Lung (tissue), 12 donors: ENCODE data around the gene ADARB1. TPM values are rescaled to one million over a fixed set of nuclear protein-coding genes. Genes with fewer than 3 reads are reported as not detected.

Experiments used
- ATAC-seq: fragments of 200-7000 bp; cut with Tn5 transposase; one replicate; pipeline ENCODE4 v1.9.1; 2020; ENCODE audit warnings: moderate number of reproducible peaks; ENCODE audit not compliant: insufficient read depth, low FRiP score
- DNase-seq, 3 donors: peaks; one replicate each; pipeline ENCODE4 v3.0.0-alpha.2; 2013 to 2017
- H3K27ac ChIP-seq, 2 donors: one replicate each; pipeline ENCODE4 v1.5.1; 2013; ENCODE audit warnings: mild to moderate bottlenecking in 2 of 2, moderate library complexity in 2 of 2, control low read depth in 1 of 2, inconsistent platforms in 1 of 2, low read depth in 1 of 2, low read length in 1 of 2
- H3K27me3 ChIP-seq, 3 donors: one replicate each; pipeline ENCODE4 v1.5.1; 2013; ENCODE audit warnings: low read length in 2 of 3; ENCODE audit not compliant: control insufficient read depth in 3 of 3, insufficient read depth in 3 of 3
- H3K36me3 ChIP-seq, 4 donors: one replicate each; pipeline ENCODE4 v1.5.1; 2013; ENCODE audit warnings: low read length in 4 of 4, mild to moderate bottlenecking in 1 of 4, moderate library complexity in 1 of 4; ENCODE audit not compliant: control insufficient read depth in 4 of 4, insufficient read depth in 4 of 4
- H3K4me1 ChIP-seq, 5 donors: one replicate each; pipeline ENCODE4 v1.5.1; 2013; ENCODE audit warnings: low read length in 5 of 5, mild to moderate bottlenecking in 2 of 5, moderate library complexity in 1 of 5; ENCODE audit not compliant: control insufficient read depth in 5 of 5, insufficient read depth in 5 of 5
- H3K4me3 ChIP-seq: one replicate; pipeline ENCODE4 v1.5.1; 2013; ENCODE audit warnings: mild to moderate bottlenecking, control low read depth, moderate library complexity
- H3K9ac ChIP-seq, 2 donors: one replicate each; pipeline ENCODE4 v1.5.1; 2013; ENCODE audit warnings: low read length in 2 of 2, control low read depth in 1 of 2; ENCODE audit not compliant: insufficient read depth in 1 of 2
- H3K9me3 ChIP-seq, 4 donors: one replicate each; pipeline ENCODE4 v1.5.1; 2013; ENCODE audit warnings: low read length in 3 of 4, mild to moderate bottlenecking in 1 of 4, moderate library complexity in 1 of 4; ENCODE audit not compliant: control insufficient read depth in 4 of 4, insufficient read depth in 3 of 4
- CTCF ChIP-seq: IDR thresholded peaks from 2 replicates; pipeline ENCODE4 v1.5.1; 2012; ENCODE audit warnings: mild to moderate bottlenecking; ENCODE audit errors: control extremely low read depth, extremely low read depth
- WGBS, 2 donors: extraction: QIAGEN DNeasy Blood & Tissue Kit; methylation state at CpG; one replicate each; pipeline ENCODE4 v1.1.7; 2013; 5-methylcytosine and 5-hydroxymethylcytosine counted together
- polyA plus RNA-seq, 2 donors: library from polyadenylated mRNA; stranded (reverse); fragments of 200-250 nt; gene quantifications; one replicate each; pipeline ENCODE4 v1.2.1, GENCODE V29; 2013
- total RNA-seq, 2 donors: library from RNA; depleted of rRNA in 1 of 2; stranded (reverse); fragments of >200 nt in 1 of 2; gene quantifications; one replicate each; pipeline ENCODE4 v1.2.1, GENCODE V29; 2014 to 2021
- donor health status: control.
- donor health status: control.
- donor health status: Bipolar disorder and iron deficiency.
- donor health status: healthy.
- donor health status: DM: yes; HTN: yes; CAD: no.

Gene ADARB1
- total and polyA plus RNA-seq, 4 donors, result 13.4 to 47.7 (median 32.6) TPM

GRCh38 chr21:45123440-45123839 is 49.1 kb downstream of the ADARB1 start:
- Histone ChIP-seq H3K27me3 (no peaks in the 10 kb centered on the region), H3K36me3 (peaks cover 0 to 2% (median under 1%) of the 10 kb centered on the region in 4 donors), H3K4me1 (peaks cover 0 to 3% (median 0%) of the 10 kb centered on the region in 5 donors), H3K9me3 (peaks cover 0 to 2% (median 0%) of the 10 kb centered on the region in 4 donors), H3K9ac (no peak overlapping the region), H3K4me3 (no peak overlapping the region), H3K27ac (no peak overlapping the region)
- DNase-seq (no peak), ATAC-seq (no peak)
- WGBS, 2 donors, result 89 to 91% methylated on average over 6 of the region's 6 CpGs
- no peak for TF ChIP-seq CTCF

- Histone ChIP-seq H3K4me1 (peaks cover 1 to 7% (median 5%) of the 10 kb centered on the region in 5 donors), H3K36me3 (peaks cover 0 to 2% (median under 1%) of the 10 kb centered on the region in 4 donors), H3K9me3 (peaks cover 0 to 2% (median 0%) of the 10 kb centered on the region in 4 donors), H3K4me3 (no peak overlapping the region), H3K9ac (no peak overlapping the region), H3K27ac (no peak overlapping the region), H3K27me3 (no peaks in the 10 kb centered on the region)
- no peak for DNase-seq
- WGBS, 2 donors, result 92 to 94% methylated on average over 6 of the region's 6 CpGs
- TF ChIP-seq CTCF, result no peak
- ATAC-seq, result no peak
Measured at GRCh38 chr21:45124596-45124995, 50.2 kb downstream of the ADARB1 start.

- TF ChIP-seq CTCF, result no peak
- 82 to 89% methylated on average over 4 of the region's 4 CpGs for WGBS, 2 donors
- no peak for ATAC-seq
Measured at GRCh38 chr21:45125357-45125756, 51.0 kb downstream of the ADARB1 start.

GRCh38 chr21:45126204-45126626 is 51.8 kb downstream of the ADARB1 start:
- 85 to 90% methylated on average over 11 of the region's 11 CpGs for WGBS, 2 donors
- ATAC-seq (no peak), DNase-seq (no peak)
- TF ChIP-seq CTCF, result no peak
- Histone ChIP-seq H3K27me3 (no peaks in the 10 kb centered on the region), H3K9ac (no peak overlapping the region), H3K9me3 (peaks cover 0 to 2% (median 0%) of the 10 kb centered on the region in 4 donors), H3K4me1 (peaks cover 5 to 18% (median 10%) of the 10 kb centered on the region in 5 donors), H3K27ac (peak overlapping the region in 1 of 2 donors; percentile 35), H3K36me3 (peaks cover 0 to 2% (median under 1%) of the 10 kb centered on the region in 4 donors), H3K4me3 (no peak overlapping the region)

More at GRCh38 chr21:45125357-45125756, 51.0 kb downstream of the ADARB1 start:
- H3K9me3 ChIP-seq, result peaks cover 0 to 2% (median 0%) of the 10 kb centered on the region in 4 donors
- H3K4me1 ChIP-seq, result peaks cover 5 to 11% (median 8%) of the 10 kb centered on the region in 5 donors
- peak overlapping the region in 1 of 2 donors; percentile 11 for H3K27ac ChIP-seq
- H3K4me3 ChIP-seq, result no peak overlapping the region
- no peak for DNase-seq
- peaks cover 0 to 2% (median under 1%) of the 10 kb centered on the region in 4 donors for H3K36me3 ChIP-seq
- H3K9ac ChIP-seq, result no peak overlapping the region
- H3K27me3 ChIP-seq, result no peaks in the 10 kb centered on the region
